NCI-H1694 (cell line): ENCODE results near the gene STX4.

Source experiments
- DNase-seq: peaks from one replicate; lab custom pipeline; 2025; lab: John Stamatoyannopoulos, UW

Gene STX4

DNA sequence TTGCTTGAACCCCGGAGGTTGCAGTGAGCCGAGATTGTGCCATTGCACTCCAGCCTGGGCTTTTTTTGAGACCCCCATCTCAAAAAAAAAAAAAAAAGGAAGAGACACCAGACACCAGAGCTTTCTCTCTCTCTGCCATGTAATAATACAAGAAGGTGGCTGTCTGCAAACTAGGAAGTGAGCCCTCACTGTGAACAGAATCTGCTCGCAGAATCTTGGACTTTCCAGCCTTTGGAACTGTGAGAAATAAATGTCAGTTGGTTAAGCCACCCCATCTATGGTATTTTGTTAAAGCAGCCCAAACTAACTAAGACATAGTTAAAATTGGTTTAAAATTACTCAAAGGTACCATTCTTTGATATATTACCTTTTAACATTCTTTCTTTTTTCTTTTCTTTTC lies 12.8 kb upstream of the STX4 start:
- no peak for DNase-seq

DNA sequence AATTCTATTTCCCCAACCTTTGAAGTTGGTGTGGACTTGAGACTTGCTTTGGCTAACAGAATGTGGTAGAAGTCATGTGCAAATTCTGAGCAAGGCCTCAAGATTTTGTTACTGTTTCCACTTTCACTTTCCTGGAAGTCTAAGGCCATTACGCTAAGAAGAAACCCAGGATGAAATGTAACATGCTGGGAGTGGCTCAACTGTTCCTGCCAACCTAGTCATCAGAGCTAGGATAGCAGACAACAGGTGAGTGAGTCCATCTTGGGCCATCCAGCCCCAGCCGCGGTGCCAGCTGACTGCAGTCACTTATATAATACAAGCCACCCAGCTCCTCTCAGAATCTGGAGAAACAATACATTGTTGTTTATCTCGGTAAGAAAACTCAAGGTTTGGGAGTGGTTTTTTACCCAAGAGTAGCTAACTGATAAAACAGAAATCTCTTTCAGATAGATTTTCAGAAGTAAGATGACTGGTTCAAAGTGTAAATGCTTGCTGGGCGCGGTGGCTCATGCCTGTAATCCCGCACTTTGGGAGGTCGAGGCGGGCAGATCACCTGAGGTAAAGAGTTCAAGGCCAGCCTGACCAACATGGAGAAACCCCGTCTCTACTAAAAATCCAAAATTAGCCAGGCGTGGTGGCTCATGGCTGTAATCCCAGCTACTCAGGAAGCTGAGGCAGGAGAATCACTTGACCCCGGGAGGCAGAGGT lies 10.7 kb upstream of the STX4 start:
- no peak for DNase-seq

DNA sequence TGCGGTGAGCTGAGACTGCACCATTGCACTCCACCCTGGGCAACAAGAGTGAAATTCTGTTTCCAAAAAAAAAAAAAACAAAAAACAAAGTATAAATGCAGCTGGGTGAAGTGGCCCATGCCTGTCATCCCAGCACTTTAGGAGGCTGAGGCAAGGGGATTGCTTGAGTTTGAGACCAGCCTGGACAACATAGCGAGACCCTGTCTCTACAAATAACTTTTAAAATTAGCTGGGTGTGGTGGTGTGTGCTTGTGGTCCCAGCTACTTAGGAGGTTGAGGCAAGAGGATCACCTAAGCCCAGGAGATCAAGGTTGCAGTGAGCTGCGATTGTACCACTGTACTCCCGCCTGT lies 10.1 kb upstream of the STX4 start:
- DNase-seq = no peak

DNA sequence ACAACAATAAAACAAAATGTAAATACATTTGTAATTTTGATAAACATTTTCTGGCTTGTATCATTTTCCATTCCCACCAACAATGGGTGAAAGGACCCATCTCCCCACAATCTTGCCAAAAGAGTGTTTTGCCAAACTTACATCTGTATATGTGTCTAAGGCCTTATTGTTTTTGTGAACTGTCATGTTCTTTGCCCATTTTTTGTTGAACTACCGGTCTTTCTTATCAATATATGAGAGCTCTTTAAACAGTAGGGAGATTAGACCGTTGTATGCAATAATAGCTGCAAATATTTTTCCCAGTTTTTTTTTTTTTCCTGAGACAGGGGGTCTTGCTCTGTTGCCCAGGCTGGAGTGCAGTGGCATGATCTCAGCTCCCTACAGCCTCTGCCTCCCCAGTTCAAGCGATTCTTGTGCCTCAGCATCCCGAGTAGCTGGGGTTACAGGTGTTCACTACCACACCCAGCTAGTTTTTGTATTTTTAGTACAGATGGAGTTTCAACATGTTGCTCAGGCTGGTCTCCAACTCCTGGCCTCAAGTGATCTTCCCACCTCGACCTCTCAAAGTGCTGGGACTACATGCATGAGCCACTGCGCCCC lies 9.6 kb upstream of the STX4 start:
- no peak for DNase-seq

DNA sequence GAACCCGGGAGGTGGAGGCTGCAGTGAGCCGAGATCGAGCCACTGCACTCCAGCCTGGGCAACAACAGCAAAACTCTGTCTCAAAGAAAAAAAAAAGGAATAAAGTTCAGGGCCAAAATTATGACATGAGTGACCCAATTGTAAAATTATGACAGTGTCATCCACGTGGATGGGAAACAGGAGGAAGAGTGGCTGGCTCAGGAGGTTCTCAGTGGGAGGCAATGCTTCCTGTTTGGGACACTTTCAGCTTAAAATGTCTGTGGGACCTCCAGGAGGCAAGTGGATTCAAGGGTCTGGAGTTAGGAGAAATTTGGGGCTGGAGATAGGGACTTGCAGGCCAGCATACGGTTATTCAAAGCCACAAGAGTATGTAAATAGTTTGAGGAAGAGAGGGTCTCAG lies 8.0 kb upstream of the STX4 start:
- DNase-seq = no peak

DNA sequence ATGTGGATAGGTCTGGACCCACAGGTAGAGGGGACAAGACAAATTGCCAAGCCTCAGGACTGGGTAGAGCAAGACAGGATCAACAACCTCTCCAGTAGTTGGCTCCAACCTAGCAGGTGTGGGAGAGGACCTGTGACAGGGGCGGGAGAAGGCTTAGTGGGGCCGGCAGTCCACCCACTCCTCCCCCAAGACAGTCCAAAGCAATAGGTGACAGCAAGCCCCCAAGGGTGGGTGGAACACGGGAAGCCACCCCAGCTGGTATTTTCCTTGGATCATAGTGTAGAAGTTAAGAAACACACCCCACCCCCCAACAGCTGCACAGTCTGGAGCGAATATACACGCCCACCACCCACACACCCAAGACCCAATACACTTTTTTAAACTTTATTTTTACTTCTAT lies 4.1 kb upstream of the STX4 start:
- DNase-seq = no peak

DNA sequence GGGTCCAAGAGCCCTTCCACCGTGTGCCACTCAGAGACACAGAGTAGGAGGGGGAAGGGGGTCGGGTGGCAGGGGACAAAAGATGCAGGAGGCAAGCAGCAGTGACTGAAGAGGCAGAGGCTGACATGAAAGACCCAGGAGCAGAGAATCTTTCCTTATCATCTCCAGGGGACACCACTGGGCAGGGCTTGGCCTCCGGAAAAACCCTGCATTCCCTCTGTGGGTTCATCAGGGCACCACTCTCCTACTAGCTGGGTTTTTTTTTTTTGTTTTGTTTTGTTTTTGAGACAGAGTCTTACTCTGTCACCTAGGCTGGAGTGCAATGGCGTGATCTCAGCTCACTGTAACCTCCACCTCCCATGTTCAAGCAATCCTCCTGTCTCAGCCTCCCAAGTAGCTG lies 2.1 kb upstream of the STX4 start:
- DNase-seq = no peak

DNA sequence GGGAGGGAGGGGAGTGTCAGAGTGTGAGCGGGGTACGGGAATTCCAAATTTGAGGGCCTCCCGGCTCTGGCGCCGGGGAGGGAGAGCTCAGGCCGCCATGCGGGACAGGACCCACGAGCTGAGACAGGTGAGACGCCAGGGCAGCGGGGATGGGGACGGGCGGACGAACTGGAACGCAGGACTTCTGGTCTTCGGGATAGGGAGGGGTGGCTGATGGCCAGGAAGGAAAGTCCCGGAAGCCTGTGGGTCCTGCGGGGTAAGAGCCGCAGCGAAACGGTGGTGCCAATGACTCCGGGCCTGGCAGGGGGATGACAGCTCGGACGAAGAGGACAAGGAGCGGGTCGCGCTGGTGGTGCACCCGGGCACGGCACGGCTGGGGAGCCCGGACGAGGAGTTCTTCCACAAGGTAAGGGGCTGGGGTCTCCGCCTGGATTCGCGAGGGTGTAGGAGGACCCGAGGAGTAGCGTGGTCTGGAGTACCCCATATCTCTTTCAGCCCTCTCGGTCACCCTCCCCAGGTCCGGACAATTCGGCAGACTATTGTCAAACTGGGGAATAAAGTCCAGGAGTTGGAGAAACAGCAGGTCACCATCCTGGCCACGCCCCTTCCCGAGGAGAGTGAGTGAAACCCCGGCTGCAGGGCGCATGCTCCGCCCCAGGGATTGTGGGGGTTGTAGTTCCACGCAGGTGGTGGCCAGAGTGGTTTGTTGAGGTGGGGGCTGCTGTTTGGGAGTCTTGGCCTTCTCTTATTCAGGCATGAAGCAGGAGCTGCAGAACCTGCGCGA lies 543 bp downstream of the STX4 start:
- DNase-seq = peak; percentile 62

DNA sequence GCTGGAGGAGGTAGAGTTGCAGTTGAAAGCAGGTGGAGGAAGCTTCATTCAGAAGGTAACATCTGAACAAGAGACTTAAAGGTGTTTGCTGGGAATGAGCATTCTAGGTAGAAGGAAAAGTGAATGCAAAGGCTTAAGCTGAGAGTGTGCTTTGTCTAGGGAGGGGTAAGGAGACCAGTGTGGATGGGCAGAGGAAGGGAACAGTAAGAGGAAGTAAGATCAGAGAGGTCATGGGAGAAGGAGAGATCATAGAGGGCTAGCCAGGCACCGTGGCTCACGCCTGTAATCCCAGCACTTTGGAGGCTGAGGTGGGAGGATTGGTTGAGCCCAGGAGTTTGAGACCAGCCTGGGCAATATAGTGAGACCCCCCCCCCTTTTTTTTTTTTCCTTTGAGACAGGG lies 3.3 kb downstream of the STX4 start:
- no peak for DNase-seq

DNA sequence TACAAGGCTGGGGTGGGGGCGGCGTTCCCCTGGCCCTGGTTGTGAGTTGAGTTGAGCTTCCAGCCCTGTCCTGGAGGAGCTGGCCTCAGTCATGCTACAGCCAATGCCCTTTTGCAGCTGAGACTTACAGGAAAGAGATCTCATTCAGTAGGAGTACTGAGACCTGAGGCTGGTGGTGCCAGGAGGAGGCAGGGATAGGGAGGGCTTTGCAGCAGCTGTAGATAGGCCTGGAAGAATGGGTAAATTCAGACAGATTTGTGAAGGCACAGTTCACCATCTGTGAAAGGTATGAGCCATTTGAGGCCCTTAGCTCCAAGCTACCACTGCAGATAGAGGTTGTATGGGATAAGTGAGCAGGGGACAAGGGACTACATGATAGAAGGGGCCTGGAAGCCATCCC lies 5.6 kb downstream of the STX4 start:
- DNase-seq = no peak

DNA sequence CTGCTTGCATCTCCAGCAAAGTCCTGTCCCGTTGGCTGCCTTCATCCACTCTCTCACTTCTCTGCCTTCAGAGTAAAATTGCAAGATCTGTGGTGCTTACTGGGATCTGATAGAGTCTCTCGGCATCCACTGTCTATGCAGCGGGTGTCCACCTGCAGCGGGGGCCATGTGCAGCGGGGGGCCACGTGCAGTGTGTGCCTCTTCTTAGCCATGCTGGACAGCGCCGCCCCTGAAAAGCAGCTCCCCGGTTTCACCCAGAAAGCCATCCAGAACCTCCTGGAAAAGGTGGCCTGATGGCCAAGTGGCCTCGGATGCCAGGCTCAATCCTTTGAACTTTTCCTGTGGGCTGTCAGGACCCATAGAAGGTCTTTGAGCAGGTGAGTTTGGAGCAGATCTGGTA lies 9.5 kb downstream of the STX4 start:
- no peak for DNase-seq

DNA sequence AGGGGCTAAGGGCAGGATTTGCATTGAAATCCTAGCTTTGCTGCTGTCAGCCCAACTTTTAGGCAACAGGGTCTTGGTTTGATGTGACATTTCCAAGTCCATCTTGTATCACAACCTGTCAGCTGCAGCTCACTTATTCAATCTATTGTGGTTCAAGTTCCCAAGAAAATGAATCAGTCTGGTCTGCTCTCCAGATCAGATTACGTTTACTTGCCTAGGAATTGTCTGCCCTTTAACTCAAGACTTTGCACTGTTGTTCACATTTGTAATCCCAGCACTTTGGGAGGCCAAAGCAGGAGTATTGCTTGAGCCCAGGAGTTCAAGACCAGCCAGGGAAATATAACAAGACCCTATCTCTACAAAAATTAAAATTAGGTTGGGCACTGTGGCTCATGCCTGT lies 10.0 kb downstream of the STX4 start:
- no peak for DNase-seq

DNA sequence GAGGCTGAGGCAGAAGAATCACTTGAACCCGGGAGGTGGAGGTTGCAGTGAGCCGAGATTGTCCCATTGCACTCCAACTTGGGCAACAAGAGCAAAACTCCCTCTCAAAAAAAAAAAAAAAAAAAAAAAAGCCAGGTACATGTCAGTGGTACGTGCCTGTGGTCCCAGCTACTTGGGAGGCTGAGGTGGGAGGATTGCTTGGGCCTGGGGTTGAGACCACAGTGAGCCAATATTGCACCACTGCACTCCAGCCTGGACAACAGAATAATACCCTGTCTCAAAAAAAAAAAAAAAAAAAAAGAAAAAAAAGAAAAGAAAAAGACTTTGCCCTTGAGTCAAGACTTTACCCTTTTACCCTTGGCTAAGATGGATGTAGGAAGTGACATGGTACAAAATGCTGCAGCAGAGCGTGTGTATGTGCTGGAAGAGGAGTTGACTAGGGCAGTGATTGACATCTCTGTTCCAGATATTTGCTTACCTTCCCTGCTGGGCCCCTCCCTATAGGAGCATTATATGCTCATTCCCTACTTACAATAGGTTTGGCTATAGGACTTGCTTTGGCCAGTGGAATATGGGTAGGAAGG lies 10.6 kb downstream of the STX4 start:
- DNase-seq = no peak

DNA sequence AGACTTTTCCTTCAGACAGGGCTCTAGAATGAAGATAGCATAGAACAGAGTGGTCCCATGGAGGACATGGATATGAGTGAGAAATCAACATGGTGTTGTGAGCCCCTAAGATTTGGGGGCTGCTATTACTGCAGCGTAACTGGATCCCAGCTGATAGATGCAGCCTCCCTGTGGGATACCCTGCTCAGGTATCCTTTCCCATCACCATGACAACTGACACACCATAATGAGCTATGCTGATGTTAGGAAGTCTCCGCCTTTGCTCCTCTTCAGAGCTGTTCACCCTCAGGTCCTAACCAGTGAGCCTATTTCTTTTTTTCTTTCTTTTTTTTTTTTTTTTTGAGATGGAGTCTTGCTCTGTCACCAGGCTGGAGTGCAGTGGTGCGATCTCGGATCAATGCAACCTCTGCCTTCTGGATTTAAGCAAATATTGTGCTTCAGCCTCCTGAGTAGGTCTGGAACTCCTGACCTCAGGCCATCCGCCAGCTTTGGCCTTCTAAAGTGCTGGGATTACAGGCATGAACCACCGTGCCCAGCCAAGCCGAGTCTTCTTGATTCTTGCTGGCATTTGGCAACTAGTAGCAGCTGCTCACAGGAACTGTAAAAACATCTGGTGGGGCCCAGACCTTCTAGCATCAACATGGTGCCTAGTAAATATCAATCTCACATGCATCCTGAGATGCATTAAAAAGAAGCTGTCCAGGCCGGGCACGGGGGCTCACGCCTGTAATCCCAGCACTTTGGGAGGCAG lies 17.1 kb downstream of the STX4 start:
- no peak for DNase-seq

DNA sequence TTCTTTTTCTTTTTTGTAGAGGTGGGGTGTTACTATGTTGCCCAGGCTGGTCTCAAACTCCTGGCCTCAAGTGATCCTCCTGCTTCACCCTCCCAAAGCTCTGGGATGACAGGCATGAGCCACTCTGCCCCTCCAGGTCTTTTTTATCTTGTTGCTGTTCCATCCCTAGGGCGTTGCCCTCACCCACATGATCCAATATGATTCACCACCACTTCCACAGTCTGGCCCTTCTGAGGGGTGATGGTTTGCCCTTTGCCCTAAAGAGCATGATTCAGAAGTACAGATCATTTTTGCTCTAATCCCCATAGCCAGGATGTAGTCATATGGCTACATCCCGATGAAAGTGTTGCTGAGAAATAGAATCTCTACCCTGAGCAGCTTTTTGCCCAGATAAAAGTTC lies 18.8 kb downstream of the STX4 start:
- no peak for DNase-seq

DNA sequence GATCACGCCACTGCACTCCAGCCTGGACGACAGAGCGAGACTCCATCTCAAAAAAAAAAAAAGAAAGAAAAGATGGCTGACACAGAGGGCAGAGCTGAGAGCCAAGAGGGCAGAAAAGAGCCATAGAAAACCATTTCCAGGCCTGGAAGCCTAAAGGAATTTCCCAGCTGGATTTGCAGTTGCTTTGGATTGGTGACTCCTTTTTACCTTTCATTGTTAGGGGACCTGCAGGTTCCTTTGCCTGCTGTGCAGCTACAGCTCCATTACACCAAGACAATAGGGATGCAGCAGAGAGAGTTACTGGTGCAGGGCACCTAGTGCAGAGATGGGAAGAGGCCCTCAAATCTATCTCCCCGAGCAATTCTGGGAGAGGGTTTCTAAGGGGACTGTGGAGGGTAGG lies 22.3 kb downstream of the STX4 start:
- DNase-seq = no peak

DNA sequence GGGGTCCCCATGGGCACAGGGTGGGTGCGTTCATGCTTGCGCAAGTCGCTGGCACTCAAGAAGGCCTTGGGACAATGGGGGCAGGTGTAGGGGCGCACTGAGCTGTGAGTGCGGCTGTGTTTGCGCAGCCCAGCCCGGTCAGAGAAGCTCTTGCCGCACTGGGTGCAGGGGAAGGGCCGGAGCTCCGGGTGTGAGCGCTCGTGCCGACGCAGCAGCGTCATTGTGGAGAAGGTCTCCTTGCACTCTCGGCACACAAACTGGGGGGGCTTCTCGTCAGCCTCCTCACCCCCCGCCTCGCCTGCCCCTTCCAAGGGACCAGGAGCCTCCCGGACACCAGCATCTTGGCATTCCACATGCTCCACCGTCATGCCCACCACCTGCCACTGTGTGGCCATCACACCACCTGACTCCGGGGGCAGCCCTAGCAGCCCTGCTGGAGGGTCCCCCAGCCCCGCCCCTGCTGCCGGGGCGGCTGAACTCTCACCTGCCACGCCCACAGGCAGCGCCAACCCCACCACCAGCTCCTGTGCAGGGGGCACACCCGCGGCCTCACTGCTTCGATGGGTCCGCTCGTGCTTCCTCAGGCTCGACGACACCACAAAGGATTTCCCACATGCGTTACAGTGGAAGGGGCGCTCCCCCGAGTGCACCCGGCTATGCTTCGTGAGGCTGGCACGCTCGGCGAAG lies 27.9 kb downstream of the STX4 start:
- DNase-seq = no peak

DNA sequence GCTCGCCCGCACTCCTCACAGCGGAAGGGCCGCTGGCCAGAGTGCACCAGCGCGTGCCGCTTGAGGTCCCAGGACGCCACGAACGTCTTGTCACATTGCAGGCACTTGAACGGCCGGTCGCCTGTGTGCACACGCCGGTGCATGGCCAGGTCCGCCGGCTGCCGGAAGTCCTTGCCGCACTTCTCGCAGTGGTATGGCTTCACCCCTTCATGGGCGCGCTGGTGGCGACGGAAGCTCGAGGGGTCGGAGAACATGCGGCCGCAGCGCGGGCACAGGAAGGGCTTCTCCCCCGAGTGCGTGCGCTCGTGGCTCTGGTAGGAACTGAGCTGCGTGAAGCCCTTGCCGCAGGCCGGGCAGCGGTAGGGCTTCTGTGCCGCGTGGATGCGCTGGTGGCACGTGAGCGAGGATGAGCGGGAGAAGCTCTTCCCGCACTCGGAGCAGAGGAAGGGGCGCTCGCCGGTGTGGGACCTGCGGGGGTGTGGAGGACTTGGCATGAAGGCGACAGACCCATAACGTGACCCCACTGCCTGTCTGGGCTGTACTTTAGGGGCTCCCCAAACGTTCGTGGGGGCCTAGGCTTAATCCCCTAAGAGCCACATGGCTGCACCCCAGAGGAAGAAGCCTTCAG lies 28.6 kb downstream of the STX4 start:
- no peak for DNase-seq

DNA sequence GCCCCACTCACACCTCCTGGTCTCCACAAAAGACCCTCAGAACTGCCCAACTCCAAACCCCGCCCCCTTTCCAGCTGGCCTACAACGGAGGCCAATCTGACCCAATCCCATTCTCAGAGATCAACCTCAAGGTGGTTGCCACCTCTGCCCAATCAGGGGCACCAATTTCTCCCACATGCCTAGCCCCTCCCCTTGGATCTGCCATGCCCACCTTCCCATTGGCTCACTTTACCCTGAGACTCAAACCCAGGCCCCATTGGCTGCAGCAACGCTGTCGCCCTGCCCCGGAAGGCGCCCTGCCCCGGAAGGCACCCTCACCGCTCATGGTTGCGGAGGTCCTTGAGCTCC lies 30.1 kb downstream of the STX4 start:
- no peak for DNase-seq

DNA sequence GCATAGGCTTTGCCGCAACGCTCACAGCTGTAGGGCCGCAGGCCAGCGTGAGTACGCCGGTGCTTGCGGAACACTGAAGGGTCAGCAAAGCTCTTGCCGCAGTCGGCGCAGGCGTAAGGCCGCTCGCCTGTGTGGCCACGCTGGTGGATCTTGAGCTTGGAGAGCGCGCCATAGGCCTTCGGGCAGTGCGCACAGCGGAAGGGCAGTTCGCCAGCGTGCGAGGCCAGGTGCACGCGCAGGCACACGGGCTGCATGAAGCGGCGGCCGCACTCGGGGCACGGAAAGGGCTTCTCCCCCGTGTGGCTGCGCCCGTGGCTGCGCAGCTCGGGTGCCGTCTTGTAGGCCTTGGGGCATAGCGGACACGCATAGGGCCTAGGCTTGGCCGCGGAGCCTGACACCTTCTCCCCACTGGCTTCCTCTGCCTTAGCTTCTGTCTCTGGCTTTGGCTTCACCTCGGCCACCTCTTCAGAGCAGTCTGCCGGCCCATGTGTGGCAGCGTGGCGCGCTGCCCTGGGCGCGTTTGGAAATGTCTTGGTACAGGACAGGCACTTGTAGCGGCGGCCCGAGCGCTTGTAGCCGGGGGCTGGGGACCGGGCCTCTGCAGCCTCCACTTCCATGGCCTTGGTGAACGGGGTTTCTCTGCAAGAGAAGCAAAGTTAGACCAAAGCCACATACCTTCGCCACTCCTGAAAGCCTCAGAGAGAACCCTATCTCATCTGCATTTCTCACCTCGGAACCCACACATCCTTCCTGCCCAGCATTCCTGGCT lies 30.7 kb downstream of the STX4 start:
- DNase-seq = no peak
